ENCODE measurements around the gene MMP24OS. TPM values are rescaled to one million over a fixed set of nuclear protein-coding genes. Genes with fewer than 3 reads are reported as not detected.
"Not testable (repeated sequence)": the region's sequence is repeated elsewhere in the genome, so short reads cannot be mapped to it uniquely, and the experiment has no call there.

MMP24OS gene
- total RNA-seq, 5 donors from 2014 or later (not counting 1 experiment from before 2014, with no cell fraction given), result 59.5 to 95.5 (median 72.0) TPM

GRCh38 chr20:35315632-35316020 lies 37.7 kb upstream of the MMP24OS start:
- H3K27ac ChIP-seq (ENCODE audit: low read length); H3K36me3 ChIP-seq (ENCODE audit: control insufficient read depth in 2 of 2, extremely low read depth in 1 of 2, insufficient read depth in 1 of 2, low read length in 1 of 2); H3K27me3 Mint-ChIP-seq; CTCF ChIA-PET; H3K9me3 ChIP-seq; H3K4me3 ChIP-seq (ENCODE audit: control insufficient read depth in 1 of 2, extremely low read depth in 1 of 2, low read length in 1 of 2); H3K9me3 Mint-ChIP-seq; H3K4me3 Mint-ChIP-seq; H3K4me1 ChIP-seq (ENCODE audit: control insufficient read depth in 1 of 2, extremely low read depth in 1 of 2, insufficient read depth in 2 of 2, low read length in 2 of 2); H3K27ac Mint-ChIP-seq; POLR2A ChIA-PET; DNase-seq; H3K27me3 ChIP-seq (replicated peaks in 1 of 2; ENCODE audit: control insufficient read depth in 2 of 2, extremely low read depth in 1 of 2, insufficient read depth in 2 of 2, low read length in 1 of 2); ATAC-seq (replicated peaks in 1 of 4): not testable (repeated sequence)
- 93% methylated on average over 4 of the region's 7 CpGs for WGBS (ENCODE audit: insufficient coverage)
- Mint-ChIP-seq H3K4me1 (peaks cover 6 to 17% (median 9%) of the 10 kb centered on the region in 3 donors), H3K36me3 (peaks cover 14% of the 10 kb centered on the region)

DNA sequence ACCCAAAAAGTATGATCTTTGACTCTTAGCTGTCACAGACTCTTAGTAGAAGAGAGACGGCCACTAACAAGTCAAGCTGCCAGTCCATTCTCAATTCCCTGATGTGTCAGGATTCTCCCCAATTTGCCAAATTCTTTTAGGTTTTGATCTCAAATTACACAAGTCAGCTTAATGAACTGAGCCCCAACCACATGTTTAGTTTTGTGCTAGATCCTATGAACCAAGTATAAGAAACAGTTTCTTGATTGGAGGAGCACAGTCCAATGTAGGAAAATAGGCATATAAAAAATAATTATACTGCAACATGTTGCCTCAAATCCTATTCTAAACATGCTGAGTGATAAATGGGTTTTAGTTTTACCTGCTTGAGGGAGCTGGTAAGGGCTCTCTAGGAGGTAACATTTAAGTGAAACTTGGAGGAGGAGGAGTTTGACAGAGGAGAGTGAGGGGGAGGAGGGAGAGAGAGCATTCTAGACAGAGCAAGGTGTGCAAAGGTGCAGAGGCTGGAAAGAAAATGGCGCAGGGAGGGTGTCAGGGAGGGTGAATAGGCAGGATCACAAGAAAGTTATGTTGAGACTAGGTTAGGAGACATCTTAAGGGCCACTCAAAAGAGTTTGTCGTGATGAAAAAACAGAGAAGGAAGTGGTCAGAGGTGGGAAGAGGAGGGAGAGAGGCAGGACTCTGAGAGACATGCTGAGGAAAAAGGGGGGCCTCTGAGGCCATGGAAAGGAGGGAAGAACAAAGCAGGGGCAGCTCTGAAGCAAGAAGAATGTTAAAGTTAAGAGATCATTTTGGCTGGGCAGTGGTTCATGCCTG lies 37.1 kb upstream of the MMP24OS start:
- ATAC-seq (replicated peaks in 1 of 4) (no peak), DNase-seq (no peak)
- no peak overlapping the region for H3K27ac ChIP-seq (ENCODE audit: low read length)
- CTCF ChIA-PET, result no interaction called here
- no peak overlapping the region for H3K4me3 ChIP-seq (ENCODE audit: control insufficient read depth in 1 of 2, extremely low read depth in 1 of 2, low read length in 1 of 2)
- POLR2A ChIA-PET, result no interaction called here
- H3K36me3 ChIP-seq (ENCODE audit: control insufficient read depth in 2 of 2, extremely low read depth in 1 of 2, insufficient read depth in 1 of 2, low read length in 1 of 2), result peaks cover 0 to 4% of the 10 kb centered on the region in 2 donors
- Mint-ChIP-seq H3K27ac (peak overlapping the region in 1 of 2 donors; percentile 86), H3K9me3 (no peaks in the 10 kb centered on the region), H3K4me1 (peaks cover 6 to 17% (median 9%) of the 10 kb centered on the region in 3 donors), H3K4me3 (no peak overlapping the region), H3K36me3 (peaks cover 15% of the 10 kb centered on the region), H3K27me3 (no peaks in the 10 kb centered on the region)
- peaks cover 0 to 5% of the 10 kb centered on the region in 2 experiments for H3K4me1 ChIP-seq (ENCODE audit: control insufficient read depth in 1 of 2, extremely low read depth in 1 of 2, insufficient read depth in 2 of 2, low read length in 2 of 2)
- no peaks in the 10 kb centered on the region for H3K9me3 ChIP-seq
- WGBS (ENCODE audit: insufficient coverage), result 39% methylated on average over 2 of the region's 3 CpGs
- no peaks in the 10 kb centered on the region for H3K27me3 ChIP-seq (replicated peaks in 1 of 2; ENCODE audit: control insufficient read depth in 2 of 2, extremely low read depth in 1 of 2, insufficient read depth in 2 of 2, low read length in 1 of 2)

DNA sequence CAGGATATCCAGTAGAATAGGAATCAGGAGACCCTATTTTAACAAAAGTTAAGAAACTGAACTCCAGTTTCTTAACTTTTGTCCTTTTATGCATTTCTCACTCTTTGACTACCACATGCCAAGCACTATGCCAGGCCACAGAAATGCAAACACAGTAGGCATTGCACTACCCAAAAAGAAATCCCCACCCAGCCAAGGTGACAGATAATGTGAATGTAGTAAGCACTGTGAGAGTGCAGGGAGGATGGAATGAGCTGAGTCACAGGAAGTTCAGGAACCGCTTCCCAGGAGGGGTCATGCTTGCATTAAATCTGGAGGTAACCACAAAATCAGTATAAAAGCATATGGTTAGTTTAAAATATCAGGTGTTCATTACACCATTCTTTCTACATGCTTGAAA lies 34.4 kb upstream of the MMP24OS start:
- Mint-ChIP-seq H3K4me3 (no peak overlapping the region), H3K9me3 (no peaks in the 10 kb centered on the region), H3K27me3 (no peaks in the 10 kb centered on the region), H3K36me3 (peaks cover 22% of the 10 kb centered on the region), H3K27ac (peak overlapping the region in 1 of 2 donors; percentile 50), H3K4me1 (peaks cover 6 to 13% (median 9%) of the 10 kb centered on the region in 3 donors)
- no peaks in the 10 kb centered on the region for H3K9me3 ChIP-seq
- H3K4me1 ChIP-seq (ENCODE audit: control insufficient read depth in 1 of 2, extremely low read depth in 1 of 2, insufficient read depth in 2 of 2, low read length in 2 of 2), result peaks cover 0 to 5% of the 10 kb centered on the region in 2 experiments
- no CpG with 5 or more reads among the region's 1 CpG for WGBS (ENCODE audit: insufficient coverage)
- ChIA-PET POLR2A (no interaction called here), CTCF (no interaction called here)
- H3K4me3 ChIP-seq (ENCODE audit: control insufficient read depth in 1 of 2, extremely low read depth in 1 of 2, low read length in 1 of 2), result no peak overlapping the region
- H3K27ac ChIP-seq (ENCODE audit: low read length), result no peak overlapping the region
- ATAC-seq (replicated peaks in 1 of 4), result no peak
- peaks cover 5 to 6% of the 10 kb centered on the region in 2 donors for H3K36me3 ChIP-seq (ENCODE audit: control insufficient read depth in 2 of 2, extremely low read depth in 1 of 2, insufficient read depth in 1 of 2, low read length in 1 of 2)
- H3K27me3 ChIP-seq (replicated peaks in 1 of 2; ENCODE audit: control insufficient read depth in 2 of 2, extremely low read depth in 1 of 2, insufficient read depth in 2 of 2, low read length in 1 of 2), result no peaks in the 10 kb centered on the region
- no peak for DNase-seq

DNA sequence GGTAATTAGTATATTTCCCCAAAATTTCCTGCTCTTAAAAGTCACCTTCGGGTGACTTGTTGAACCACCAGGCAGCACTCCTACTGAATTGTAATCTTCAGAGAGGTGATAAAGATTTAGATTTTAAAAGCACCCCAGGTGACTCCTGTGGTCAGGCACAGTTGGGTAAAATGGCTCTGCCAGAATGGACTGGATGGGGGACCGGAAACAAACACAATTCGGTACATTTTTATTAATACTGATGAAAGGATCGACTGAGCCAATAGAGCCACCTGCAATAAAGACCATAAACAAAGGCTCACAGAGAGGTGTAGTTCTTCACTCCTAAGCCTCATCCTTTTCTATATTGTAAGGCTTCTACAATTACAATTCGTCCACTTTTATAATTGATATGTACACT lies 33.9 kb upstream of the MMP24OS start:
- H3K27me3 ChIP-seq (replicated peaks in 1 of 2; ENCODE audit: control insufficient read depth in 2 of 2, extremely low read depth in 1 of 2, insufficient read depth in 2 of 2, low read length in 1 of 2), result no peaks in the 10 kb centered on the region
- DNase-seq (no peak), ATAC-seq (replicated peaks in 1 of 4) (no peak)
- no peak overlapping the region for H3K27ac ChIP-seq (ENCODE audit: low read length)
- Mint-ChIP-seq H3K4me1 (peaks cover 6 to 13% (median 9%) of the 10 kb centered on the region in 3 donors), H3K27ac (no peak overlapping the region), H3K4me3 (no peak overlapping the region), H3K36me3 (peaks cover 22% of the 10 kb centered on the region), H3K9me3 (no peaks in the 10 kb centered on the region), H3K27me3 (no peaks in the 10 kb centered on the region)
- H3K4me3 ChIP-seq (ENCODE audit: control insufficient read depth in 1 of 2, extremely low read depth in 1 of 2, low read length in 1 of 2), result no peak overlapping the region
- ChIA-PET CTCF (interaction anchor here in 1 of 2 donors (0.5 kb wide), 1 partner anchor 63 kb away, joined by 6 read pairs; no protein-coding TSS in a partner anchor), POLR2A (no interaction called here)
- peaks cover 0 to 8% of the 10 kb centered on the region in 2 experiments for H3K4me1 ChIP-seq (ENCODE audit: control insufficient read depth in 1 of 2, extremely low read depth in 1 of 2, insufficient read depth in 2 of 2, low read length in 2 of 2)
- H3K36me3 ChIP-seq (ENCODE audit: control insufficient read depth in 2 of 2, extremely low read depth in 1 of 2, insufficient read depth in 1 of 2, low read length in 1 of 2), result peaks cover 5 to 6% of the 10 kb centered on the region in 2 donors
- H3K9me3 ChIP-seq, result no peaks in the 10 kb centered on the region
- WGBS (ENCODE audit: insufficient coverage), result 100% methylated on average over 1 of the region's 5 CpGs

GRCh38 chr20:35311409-35311808 lies 33.5 kb upstream of the MMP24OS start:
- Mint-ChIP-seq H3K4me1 (peaks cover 6 to 13% (median 9%) of the 10 kb centered on the region in 3 donors), H3K27me3 (no peaks in the 10 kb centered on the region), H3K27ac (no peak overlapping the region), H3K9me3 (no peaks in the 10 kb centered on the region), H3K36me3 (peaks cover 22% of the 10 kb centered on the region), H3K4me3 (no peak overlapping the region)
- no peak overlapping the region for H3K4me3 ChIP-seq (ENCODE audit: control insufficient read depth in 1 of 2, extremely low read depth in 1 of 2, low read length in 1 of 2)
- ChIA-PET CTCF (interaction anchor here in 1 of 2 donors (0.5 to 0.7 kb wide), 3 partner anchors 63 to 396 kb away, joined by 6 to 9 read pairs (median 6); no protein-coding TSS in a partner anchor), POLR2A (no interaction called here)
- no peaks in the 10 kb centered on the region for H3K27me3 ChIP-seq (replicated peaks in 1 of 2; ENCODE audit: control insufficient read depth in 2 of 2, extremely low read depth in 1 of 2, insufficient read depth in 2 of 2, low read length in 1 of 2)
- ATAC-seq (replicated peaks in 1 of 4) (no peak), DNase-seq (no peak)
- peaks cover 0 to 8% of the 10 kb centered on the region in 2 experiments for H3K4me1 ChIP-seq (ENCODE audit: control insufficient read depth in 1 of 2, extremely low read depth in 1 of 2, insufficient read depth in 2 of 2, low read length in 2 of 2)
- peaks cover 6 to 9% of the 10 kb centered on the region in 2 donors for H3K36me3 ChIP-seq (ENCODE audit: control insufficient read depth in 2 of 2, extremely low read depth in 1 of 2, insufficient read depth in 1 of 2, low read length in 1 of 2)
- 29% methylated on average over 1 of the region's 2 CpGs for WGBS (ENCODE audit: insufficient coverage)
- H3K27ac ChIP-seq (ENCODE audit: low read length), result no peak overlapping the region
- H3K9me3 ChIP-seq, result no peaks in the 10 kb centered on the region

DNA sequence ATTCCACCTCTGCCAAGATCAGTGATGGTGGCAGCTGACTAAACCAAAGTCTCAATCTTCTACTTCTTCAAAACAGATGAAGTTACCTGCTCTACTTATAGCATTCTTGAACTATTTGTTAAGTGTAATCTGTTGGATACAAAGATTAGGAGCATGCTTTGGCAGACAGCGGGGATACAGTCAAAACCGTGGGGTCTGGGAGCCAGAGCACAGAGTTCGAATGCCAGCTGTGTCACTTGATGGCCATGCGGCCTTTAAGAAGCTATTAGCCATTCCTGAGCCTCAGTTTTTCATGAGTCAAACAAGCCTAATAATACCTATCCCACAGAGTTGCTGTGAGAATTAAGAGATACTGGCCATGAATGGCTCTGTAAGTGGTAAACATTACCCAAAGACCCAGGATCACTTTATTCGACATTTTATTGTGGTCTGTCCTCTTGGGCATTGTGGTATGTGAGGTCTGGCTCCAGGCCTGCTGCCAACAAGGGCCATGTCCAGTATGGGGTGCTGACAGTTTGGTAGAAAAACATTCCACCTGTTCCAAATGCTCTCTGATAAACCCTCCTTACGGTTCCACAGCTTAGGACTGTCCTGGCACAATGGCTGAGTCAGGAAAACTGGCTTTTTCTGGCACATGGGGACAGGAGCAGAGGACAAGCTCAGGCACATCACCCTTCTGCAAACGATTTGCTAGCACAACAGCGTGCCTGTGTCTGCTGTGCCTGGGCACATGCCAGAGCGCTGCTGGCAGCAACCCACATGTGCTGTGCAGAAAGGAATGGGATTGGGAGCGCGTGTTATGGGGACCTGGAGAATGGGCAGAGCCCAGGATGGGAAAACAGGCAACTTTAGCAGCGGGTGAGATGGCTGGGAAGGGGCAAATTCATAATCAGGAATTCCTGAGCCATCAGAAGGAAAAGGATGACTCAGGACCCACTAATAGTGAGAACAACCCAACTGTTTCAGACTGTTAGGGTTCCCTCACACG lies 30.0 kb upstream of the MMP24OS start:
- Mint-ChIP-seq H3K4me1 (peaks cover 5 to 14% (median 12%) of the 10 kb centered on the region in 3 donors), H3K36me3 (peaks cover 15% of the 10 kb centered on the region)
- CTCF ChIA-PET, result interaction anchor here in 1 of 2 donors (0.6 to 1.0 kb wide), 2 partner anchors 113 to 212 kb away, joined by 3 to 5 read pairs; no protein-coding TSS in a partner anchor

More for the DNA sequence above, 30.0 kb upstream of the MMP24OS start:
- H3K4me3 Mint-ChIP-seq, result no peak overlapping the region
- no peaks in the 10 kb centered on the region for H3K9me3 ChIP-seq
- no peak overlapping the region for H3K4me3 ChIP-seq (ENCODE audit: control insufficient read depth in 1 of 2, extremely low read depth in 1 of 2, low read length in 1 of 2)
- no peaks in the 10 kb centered on the region for H3K27me3 Mint-ChIP-seq
- no peak for ATAC-seq (replicated peaks in 1 of 4)
- H3K4me1 ChIP-seq (ENCODE audit: control insufficient read depth in 1 of 2, extremely low read depth in 1 of 2, insufficient read depth in 2 of 2, low read length in 2 of 2), result peaks cover 0 to 12% of the 10 kb centered on the region in 2 experiments
- peak overlapping the region in 1 of 2 donors; percentile 50 for H3K27ac Mint-ChIP-seq
- 97% methylated on average over 8 of the region's 13 CpGs for WGBS (ENCODE audit: insufficient coverage)
- H3K27me3 ChIP-seq (replicated peaks in 1 of 2; ENCODE audit: control insufficient read depth in 2 of 2, extremely low read depth in 1 of 2, insufficient read depth in 2 of 2, low read length in 1 of 2), result no peaks in the 10 kb centered on the region
- H3K36me3 ChIP-seq (ENCODE audit: control insufficient read depth in 2 of 2, extremely low read depth in 1 of 2, insufficient read depth in 1 of 2, low read length in 1 of 2), result peaks cover 9 to 15% of the 10 kb centered on the region in 2 donors
- H3K9me3 Mint-ChIP-seq, result no peaks in the 10 kb centered on the region
- H3K27ac ChIP-seq (ENCODE audit: low read length), result no peak overlapping the region
- DNase-seq, result no peak
- POLR2A ChIA-PET, result no interaction called here
